Activated T-helper 2 cell treated with anti-CD3 and anti-CD28 coated beads, Interferon-gamma antibody, Interleukin-2, Interleukin-4, amounts not matched to agents 10 μg/mL and 5 μg/mL and 100 μg/mL, durations not matched to agents 14 hours and 24 hours and 36 hours (primary cell): ENCODE results near the gene ST6GALNAC1. TPM values are rescaled to one million over a fixed set of nuclear protein-coding genes. Genes with fewer than 3 reads are reported as not detected.

Experiments used
- DNase-seq: peaks from one replicate; pipeline ENCODE4 v3.0.0; 2021; ENCODE audit warnings: low spot score
- H3K27ac Mint-ChIP-seq: one replicate; pipeline ENCODE4 v1.8.0; 2021; ENCODE audit warnings: mixed read lengths
- H3K27me3 Mint-ChIP-seq: one replicate; pipeline ENCODE4 v1.8.0; 2021; ENCODE audit warnings: low read depth, mixed read lengths
- H3K36me3 Mint-ChIP-seq: one replicate; pipeline ENCODE4 v1.8.0; 2021; ENCODE audit warnings: low read depth, mixed read lengths
- H3K4me1 Mint-ChIP-seq: one replicate; pipeline ENCODE4 v1.8.0; 2021; ENCODE audit warnings: low read depth, mixed read lengths
- H3K4me3 Mint-ChIP-seq: one replicate; pipeline ENCODE4 v1.8.0; 2021; ENCODE audit warnings: low read depth, mild to moderate bottlenecking, moderate library complexity, mixed read lengths
- H3K9me3 Mint-ChIP-seq: one replicate; pipeline ENCODE4 v1.8.0; 2021; ENCODE audit warnings: mixed read lengths
- intact Hi-C: fragments of 100-400 bp; cut with micrococcal nuclease; formaldehyde crosslinking; loops from one replicate; pipeline ENCODE4 v1.15.1; 2023
- total RNA-seq: library from RNA; stranded (reverse); gene quantifications from 2 replicates; pipeline ENCODE4 v1.2.3, GENCODE V29; 2022

The ST6GALNAC1 gene
- total RNA-seq, 1 donor from 2014 or later = 0.14 TPM

- Mint-ChIP-seq H3K9me3 (no peaks in the 10 kb centered on the region), H3K4me1 (no peaks in the 10 kb centered on the region), H3K36me3 (no peaks in the 10 kb centered on the region), H3K27ac (no peak overlapping the region), H3K27me3 (peaks cover 63% of the 10 kb centered on the region), H3K4me3 (no peak overlapping the region)
- no peak for DNase-seq
- intact Hi-C loops = no loop called here
These were observed 56.6 kb downstream of the ST6GALNAC1 start for GRCh38 chr17:76586741-76587487.

DNA sequence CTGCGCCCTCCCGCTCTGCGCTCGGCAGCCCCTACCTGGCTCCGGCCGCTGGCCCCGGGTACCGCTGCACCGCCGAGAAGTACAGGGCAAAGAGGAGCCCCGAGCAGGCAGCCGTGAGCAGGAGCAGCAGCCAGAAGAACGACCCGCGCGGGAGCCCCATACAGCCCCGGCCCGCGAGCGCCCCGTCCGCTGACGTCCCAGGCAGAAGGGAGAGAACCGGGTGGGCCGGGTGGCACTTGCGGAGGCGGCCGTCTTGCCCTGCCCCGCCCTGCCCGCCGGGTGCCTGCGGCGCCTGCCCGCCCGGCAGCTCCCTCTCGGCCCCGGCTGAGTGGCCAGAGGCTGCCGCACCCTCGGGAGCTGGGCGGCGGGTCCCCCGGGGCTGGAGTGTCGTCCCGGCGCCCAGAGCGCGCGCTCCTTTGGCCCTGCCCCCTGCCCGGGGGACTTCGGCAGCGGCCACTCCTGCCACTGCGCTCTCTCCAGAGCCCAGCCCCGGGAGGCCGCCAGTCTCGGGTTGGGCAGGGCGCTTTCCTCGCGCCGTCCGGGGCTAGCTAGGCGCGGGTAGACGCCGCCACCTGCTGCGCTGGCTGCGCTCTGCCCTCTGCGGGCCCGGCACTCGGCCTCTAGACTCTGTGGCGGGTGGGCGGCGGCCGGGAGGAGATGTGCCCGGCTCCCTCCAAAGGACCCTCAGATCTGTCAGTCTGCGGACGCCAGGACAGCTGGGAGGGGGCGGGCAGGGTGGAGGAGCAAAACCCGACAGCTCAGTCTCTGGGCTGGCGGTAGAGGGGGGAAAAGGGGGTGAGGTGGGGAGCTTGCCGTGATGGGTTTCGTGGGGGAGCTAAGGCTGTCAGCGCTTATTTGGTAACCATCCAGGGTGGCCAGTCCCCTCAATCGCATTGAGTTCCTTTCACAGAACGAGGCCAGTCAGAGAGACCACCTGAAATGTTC lies 57.6 kb downstream of the ST6GALNAC1 start, which contains the start of gene ST6GALNAC2:
Gene ST6GALNAC2, minus strand, starts transcription at position 212 of the 945 bp plus-strand sequence. Its CDS starts 52 bp downstream, at position 160.
- Mint-ChIP-seq H3K4me3 (peak within 1 kb of the TSS; percentile 51), H3K27ac (no peak within 1 kb of the TSS), H3K27me3 (peaks cover 61% of the 10 kb centered on the region), H3K9me3 (no peaks in the 10 kb centered on the region), H3K36me3 (no peaks in the 10 kb centered on the region), H3K4me1 (no peaks in the 10 kb centered on the region)
- intact Hi-C loops = no loop called here
- DNase-seq = no peak

GRCh38 chr17:76585033-76585648 lies 58.4 kb downstream of the ST6GALNAC1 start:
- intact Hi-C loops = no loop called here
- H3K27me3 Mint-ChIP-seq = peaks cover 61% of the 10 kb centered on the region
- DNase-seq = no peak

GRCh38 chr17:76584427-76585032 lies 59.0 kb downstream of the ST6GALNAC1 start:
- Mint-ChIP-seq H3K27ac (no peak overlapping the region), H3K9me3 (no peaks in the 10 kb centered on the region), H3K4me1 (peaks cover 2% of the 10 kb centered on the region), H3K36me3 (no peaks in the 10 kb centered on the region), H3K4me3 (peak overlapping the region; percentile 51), H3K27me3 (peaks cover 59% of the 10 kb centered on the region)
- intact Hi-C loops = no loop called here
- no peak for DNase-seq

More at GRCh38 chr17:76585033-76585648, 58.4 kb downstream of the ST6GALNAC1 start:
- no peaks in the 10 kb centered on the region for H3K4me1 Mint-ChIP-seq
- H3K27ac Mint-ChIP-seq = no peak overlapping the region
- no peaks in the 10 kb centered on the region for H3K9me3 Mint-ChIP-seq
- H3K4me3 Mint-ChIP-seq = peak overlapping the region; percentile 51
- no peaks in the 10 kb centered on the region for H3K36me3 Mint-ChIP-seq

GRCh38 chr17:76582660-76583059 lies 60.9 kb downstream of the ST6GALNAC1 start:
- Mint-ChIP-seq H3K27ac (no peak overlapping the region), H3K9me3 (no peaks in the 10 kb centered on the region), H3K27me3 (peaks cover 44% of the 10 kb centered on the region), H3K4me1 (peaks cover 2% of the 10 kb centered on the region), H3K4me3 (no peak overlapping the region), H3K36me3 (no peaks in the 10 kb centered on the region)
- DNase-seq = no peak
- intact Hi-C loops = no loop called here

DNA sequence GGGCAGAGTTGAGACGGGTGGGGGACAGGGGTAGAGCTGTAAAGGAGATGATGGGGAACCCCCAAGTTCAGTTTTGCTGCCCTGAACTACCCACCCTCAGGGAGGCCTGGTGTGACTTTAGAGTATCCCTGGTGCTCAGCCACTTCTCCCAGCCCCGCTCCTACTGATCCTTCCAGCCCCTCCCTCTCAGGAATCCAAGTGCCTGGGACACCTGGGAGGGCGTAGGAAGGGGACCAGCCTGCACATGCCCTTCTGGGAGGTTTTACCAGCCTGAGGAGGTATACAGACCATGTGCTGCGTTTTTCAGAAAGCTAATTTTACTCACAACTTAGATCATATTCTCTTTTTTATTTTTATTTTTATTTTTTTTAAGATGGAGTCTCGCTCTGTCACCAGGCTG lies 62.0 kb downstream of the ST6GALNAC1 start:
- intact Hi-C loops = no loop called here

GRCh38 chr17:76579281-76579680 lies 64.3 kb downstream of the ST6GALNAC1 start:
- Mint-ChIP-seq H3K4me3 (no peak overlapping the region), H3K4me1 (peaks cover 2% of the 10 kb centered on the region), H3K36me3 (no peaks in the 10 kb centered on the region), H3K27me3 (peaks cover 20% of the 10 kb centered on the region), H3K27ac (no peak overlapping the region), H3K9me3 (no peaks in the 10 kb centered on the region)
- intact Hi-C loops = no loop called here
- DNase-seq = no peak

More for the DNA sequence above, 62.0 kb downstream of the ST6GALNAC1 start:
- no peak overlapping the region for H3K4me3 Mint-ChIP-seq
- H3K4me1 Mint-ChIP-seq = peaks cover 2% of the 10 kb centered on the region
- no peak overlapping the region for H3K27ac Mint-ChIP-seq
- peaks cover 34% of the 10 kb centered on the region for H3K27me3 Mint-ChIP-seq
- DNase-seq = no peak
- no peaks in the 10 kb centered on the region for H3K36me3 Mint-ChIP-seq
- no peaks in the 10 kb centered on the region for H3K9me3 Mint-ChIP-seq

GRCh38 chr17:76578376-76578775 lies 65.2 kb downstream of the ST6GALNAC1 start:
- Mint-ChIP-seq H3K36me3 (no peaks in the 10 kb centered on the region), H3K9me3 (no peaks in the 10 kb centered on the region), H3K27me3 (peaks cover 11% of the 10 kb centered on the region), H3K4me3 (no peak overlapping the region), H3K4me1 (peaks cover 2% of the 10 kb centered on the region), H3K27ac (no peak overlapping the region)
- no peak for DNase-seq
- intact Hi-C loops = no loop called here

- no peak overlapping the region for H3K4me3 Mint-ChIP-seq
- DNase-seq = no peak
- no peak overlapping the region for H3K27ac Mint-ChIP-seq
- H3K36me3 Mint-ChIP-seq = no peaks in the 10 kb centered on the region
- intact Hi-C loops = no loop called here
- H3K4me1 Mint-ChIP-seq = peaks cover 2% of the 10 kb centered on the region
- H3K27me3 Mint-ChIP-seq = peaks cover 6% of the 10 kb centered on the region
- H3K9me3 Mint-ChIP-seq = no peaks in the 10 kb centered on the region
These were observed 65.7 kb downstream of the ST6GALNAC1 start for GRCh38 chr17:76577876-76578275.

- intact Hi-C loops = no loop called here
- Mint-ChIP-seq H3K27me3 (no peaks in the 10 kb centered on the region), H3K27ac (no peak overlapping the region)
These were observed 67.4 kb downstream of the ST6GALNAC1 start for GRCh38 chr17:76576189-76576588.

GRCh38 chr17:76575570-76575969 lies 68.0 kb downstream of the ST6GALNAC1 start:
- peaks cover 2% of the 10 kb centered on the region for H3K4me1 Mint-ChIP-seq
- no peak overlapping the region for H3K27ac Mint-ChIP-seq
- no peak overlapping the region for H3K4me3 Mint-ChIP-seq
- intact Hi-C loops = no loop called here
- H3K36me3 Mint-ChIP-seq = no peaks in the 10 kb centered on the region
- H3K9me3 Mint-ChIP-seq = no peaks in the 10 kb centered on the region
- DNase-seq = no peak
- no peaks in the 10 kb centered on the region for H3K27me3 Mint-ChIP-seq

More at GRCh38 chr17:76576189-76576588, 67.4 kb downstream of the ST6GALNAC1 start:
- no peak overlapping the region for H3K4me3 Mint-ChIP-seq
- H3K9me3 Mint-ChIP-seq = no peaks in the 10 kb centered on the region
- no peak for DNase-seq
- H3K4me1 Mint-ChIP-seq = peaks cover 2% of the 10 kb centered on the region
- no peaks in the 10 kb centered on the region for H3K36me3 Mint-ChIP-seq
